Peyer's patch (tissue), 4 donors: ENCODE measurements around the gene TLCD3B. TPM values are rescaled to one million over a fixed set of nuclear protein-coding genes. Genes with fewer than 3 reads are reported as not detected.

Experiments
- DNase-seq, 3 donors: peaks; one replicate each; pipeline ENCODE4 v3.0.0-alpha.2; 2017 to 2019
- H3K27ac ChIP-seq, 4 donors: fragments of 200-600 bp; sonication (generic); one replicate each; pipeline ENCODE4 v1.5.1; 2016 to 2019
- H3K27me3 ChIP-seq, 2 donors: fragments of 200-600 bp; sonication (generic); one replicate each; pipeline ENCODE4 v1.5.1; 2019
- H3K36me3 ChIP-seq, 3 donors: fragments of 200-600 bp; sonication (generic); one replicate each; pipeline ENCODE4 v1.5.1; 2016 to 2019
- H3K4me1 ChIP-seq, 4 donors: fragments of 200-600 bp; sonication (generic); one replicate each; pipeline ENCODE4 v1.5.1; 2016 to 2019
- H3K4me3 ChIP-seq, 4 donors: fragments of 200-600 bp; sonication (generic); 1 replicate in 3 of 4; 2 replicates in 1 of 4; pipeline ENCODE4 v1.5.1; 2016 to 2019; ENCODE audit warnings: mild to moderate bottlenecking in 1 of 4
- H3K9me3 ChIP-seq, 4 donors: fragments of 200-600 bp; sonication (generic); one replicate each; pipeline ENCODE4 v1.5.1; 2016 to 2019; ENCODE audit warnings: mild to moderate bottlenecking in 1 of 4
- CTCF ChIP-seq, 6 experiments: fragments of 450-650 bp in 4 of 6; fragments of 200-600 bp in 2 of 6; sonication (generic) in 1 of 6; IDR thresholded peaks; one replicate each; pipeline ENCODE4 v1.5.1; 2017 to 2019; ENCODE audit warnings: antibody characterized with exemption in 6 of 6, mild to moderate bottlenecking in 3 of 6, moderate library complexity in 1 of 6
- POLR2A ChIP-seq, 2 donors: fragments of 450-650 bp; IDR thresholded peaks; one replicate each; pipeline ENCODE4 v1.5.1; 2017; ENCODE audit warnings: antibody characterized with exemption in 2 of 2, mild to moderate bottlenecking in 2 of 2, moderate library complexity in 2 of 2
- total RNA-seq, 4 donors: library from RNA; depleted of rRNA; stranded (reverse); fragments of >200 nt; gene quantifications; one replicate each; pipeline ENCODE4 v1.1.0, GENCODE V29; 2016

TLCD3B gene
- total RNA-seq, 4 donors from 2014 or later: not detected

GRCh38 chr16:30010844-30011713, 20.0 kb downstream of the TLCD3B start, which contains the start of gene DOC2A:
Gene DOC2A, minus strand, starts transcription at chr16:30011027. Its CDS starts 805 bp downstream, at chr16:30010222.
- H3K27me3 ChIP-seq: peaks cover 0 to 27% of the 10 kb centered on the region in 2 donors
- H3K36me3 ChIP-seq: no peaks in the 10 kb centered on the region
- H3K4me3 ChIP-seq: peak within 1 kb of the TSS; percentile 16 to 48 (median 48)
- no peak for TF ChIP-seq POLR2A (IDR thresholded peaks at IDR 0.05)
- no peak for TF ChIP-seq CTCF (IDR thresholded peaks at IDR 0.05)
- no peaks in the 10 kb centered on the region for H3K9me3 ChIP-seq
- peaks cover 0 to 16% (median 13%) of the 10 kb centered on the region in 4 donors for H3K4me1 ChIP-seq
- no peak within 1 kb of the TSS for H3K27ac ChIP-seq
- DNase-seq: no peak

GRCh38 chr16:30009990-30010843, 20.9 kb downstream of the TLCD3B start:
- H3K27me3 ChIP-seq: peaks cover 0 to 27% of the 10 kb centered on the region in 2 donors
- no peak for TF ChIP-seq POLR2A (IDR thresholded peaks at IDR 0.05)
- TF ChIP-seq CTCF (IDR thresholded peaks at IDR 0.05): no peak
- peak overlapping the region in 3 of 4 donors; percentile 48 for H3K4me3 ChIP-seq
- peaks cover 0 to 16% (median 13%) of the 10 kb centered on the region in 4 donors for H3K4me1 ChIP-seq
- DNase-seq: no peak
- H3K9me3 ChIP-seq: no peaks in the 10 kb centered on the region
- H3K27ac ChIP-seq: no peak overlapping the region
- H3K36me3 ChIP-seq: no peaks in the 10 kb centered on the region

GRCh38 chr16:30009085-30009862, 21.8 kb downstream of the TLCD3B start:
- no peak for TF ChIP-seq CTCF (IDR thresholded peaks at IDR 0.05)
- TF ChIP-seq POLR2A (IDR thresholded peaks at IDR 0.05): no peak
- no peaks in the 10 kb centered on the region for H3K9me3 ChIP-seq
- no peak for DNase-seq
- peaks cover 0 to 16% (median 13%) of the 10 kb centered on the region in 4 donors for H3K4me1 ChIP-seq
- no peak overlapping the region for H3K27ac ChIP-seq
- H3K4me3 ChIP-seq: no peak overlapping the region
- no peaks in the 10 kb centered on the region for H3K36me3 ChIP-seq
- H3K27me3 ChIP-seq: peaks cover 0 to 27% of the 10 kb centered on the region in 2 donors

- TF ChIP-seq CTCF (IDR thresholded peaks at IDR 0.05) (no peak), POLR2A (IDR thresholded peaks at IDR 0.05) (no peak)
- Histone ChIP-seq H3K4me1 (peaks cover 0 to 16% (median 13%) of the 10 kb centered on the region in 4 donors), H3K36me3 (no peaks in the 10 kb centered on the region), H3K27ac (no peak overlapping the region), H3K4me3 (no peak overlapping the region), H3K9me3 (no peaks in the 10 kb centered on the region), H3K27me3 (peaks cover 0 to 27% of the 10 kb centered on the region in 2 donors)
- no peak for DNase-seq
Measured at GRCh38 chr16:30007378-30007895, 23.6 kb downstream of the TLCD3B start.
